ENCODE results near the gene DNAJB6.

GRCh38 chr7:157426463-157427301, 89.9 kb downstream of the DNAJB6 start:
- TF ChIP-seq EZH2 (IDR thresholded peaks at IDR 0.05; ENCODE audit: insufficient read depth, poor library complexity, severe bottlenecking) (no peak), EZH2phosphoT487 (IDR thresholded peaks at IDR 0.05; ENCODE audit: insufficient read depth, low read depth) (no peak)
